Tibial nerve (tissue), 4 donors: ENCODE results near the gene CX3CR1.

Experiments
- EP300 ChIP-seq, 2 donors: sonication (generic); formaldehyde crosslinking; IDR thresholded peaks; one replicate each; pipeline ENCODE4 v1.6.1; 2017; ENCODE audit warnings: antibody characterized with exemption in 2 of 2, mild to moderate bottlenecking in 1 of 2
- POLR2A ChIP-seq, 2 donors: fragments of 450-650 bp; IDR thresholded peaks; one replicate each; pipeline ENCODE4 v1.6.1; 2017; ENCODE audit warnings: antibody characterized with exemption in 2 of 2, mild to moderate bottlenecking in 2 of 2, moderate library complexity in 2 of 2
- TF ChIP-seq, protein P1 (sequence below), 5 experiments: fragments of 200-600 bp in 3 of 5; fragments of 450-650 bp in 2 of 5; sonication (generic) in 3 of 5; IDR thresholded peaks; one replicate each; pipeline ENCODE4 v1.5.1; 2016 to 2019; ENCODE audit warnings: antibody characterized with exemption in 5 of 5, mild to moderate bottlenecking in 3 of 5, moderate library complexity in 2 of 5

DNA sequence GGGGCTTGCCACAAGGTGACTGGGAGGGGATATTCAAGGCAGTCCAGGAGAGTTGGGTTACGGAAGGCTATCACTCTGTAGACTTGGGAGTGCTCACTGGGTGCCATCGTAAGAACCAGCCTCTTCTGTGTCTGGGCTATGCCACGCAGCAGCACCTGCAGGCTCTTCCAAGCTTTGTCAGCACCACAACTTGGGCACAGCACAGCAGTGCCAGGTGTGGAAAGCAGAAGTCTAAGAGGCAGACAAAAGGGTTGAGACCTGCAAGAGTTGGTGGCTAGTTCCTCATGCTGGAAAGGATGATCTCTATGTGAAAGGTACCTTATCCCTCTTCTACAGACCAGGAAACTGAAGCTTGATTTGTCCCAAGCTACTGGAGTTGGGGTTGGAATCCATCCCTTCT lies 15.8 kb downstream of the CX3CR1 start:
- TF ChIP-seq POLR2A (IDR thresholded peaks at IDR 0.05): no peak
- TF ChIP-seq, protein P1, sequence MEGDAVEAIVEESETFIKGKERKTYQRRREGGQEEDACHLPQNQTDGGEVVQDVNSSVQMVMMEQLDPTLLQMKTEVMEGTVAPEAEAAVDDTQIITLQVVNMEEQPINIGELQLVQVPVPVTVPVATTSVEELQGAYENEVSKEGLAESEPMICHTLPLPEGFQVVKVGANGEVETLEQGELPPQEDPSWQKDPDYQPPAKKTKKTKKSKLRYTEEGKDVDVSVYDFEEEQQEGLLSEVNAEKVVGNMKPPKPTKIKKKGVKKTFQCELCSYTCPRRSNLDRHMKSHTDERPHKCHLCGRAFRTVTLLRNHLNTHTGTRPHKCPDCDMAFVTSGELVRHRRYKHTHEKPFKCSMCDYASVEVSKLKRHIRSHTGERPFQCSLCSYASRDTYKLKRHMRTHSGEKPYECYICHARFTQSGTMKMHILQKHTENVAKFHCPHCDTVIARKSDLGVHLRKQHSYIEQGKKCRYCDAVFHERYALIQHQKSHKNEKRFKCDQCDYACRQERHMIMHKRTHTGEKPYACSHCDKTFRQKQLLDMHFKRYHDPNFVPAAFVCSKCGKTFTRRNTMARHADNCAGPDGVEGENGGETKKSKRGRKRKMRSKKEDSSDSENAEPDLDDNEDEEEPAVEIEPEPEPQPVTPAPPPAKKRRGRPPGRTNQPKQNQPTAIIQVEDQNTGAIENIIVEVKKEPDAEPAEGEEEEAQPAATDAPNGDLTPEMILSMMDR (IDR thresholded peaks at IDR 0.05): no peak
- TF ChIP-seq EP300 (IDR thresholded peaks at IDR 0.05): no peak
